Muscle of arm (tissue), 12 donors: Measurements from ENCODE around the gene CACNA1C. TPM values are rescaled to one million over a fixed set of nuclear protein-coding genes. Genes with fewer than 3 reads are reported as not detected.

Experiments
- DNase-seq: peaks from one replicate; pipeline ENCODE4 v3.0.0-alpha.2; 2013
- polyA plus RNA-seq, 12 donors: library from polyadenylated mRNA; unstranded; fragments of 120-200 nt; gene quantifications; one replicate each; pipeline ENCODE4 v1.2.1, GENCODE V29; 2013; ENCODE audit not compliant: insufficient read length in 12 of 12

The CACNA1C gene
- polyA plus RNA-seq, 12 donors = 2.3 to 6.7 (median 3.2) TPM; not detected in 1

- DNase-seq = no peak
These were observed 634.9 kb downstream of the CACNA1C start for GRCh38 chr12:2687726-2688125.

- no peak for DNase-seq
These were observed 635.7 kb downstream of the CACNA1C start for GRCh38 chr12:2688381-2688931.

- no peak for DNase-seq
These were observed 636.6 kb downstream of the CACNA1C start for GRCh38 chr12:2689393-2689792.

GRCh38 chr12:2689879-2690278 lies 637.1 kb downstream of the CACNA1C start:
- no peak for DNase-seq

- no peak for DNase-seq
These were observed 637.7 kb downstream of the CACNA1C start for GRCh38 chr12:2690348-2691005.

- no peak for DNase-seq
These were observed 638.2 kb downstream of the CACNA1C start for GRCh38 chr12:2691006-2691344.

GRCh38 chr12:2691345-2692071 lies 638.7 kb downstream of the CACNA1C start:
- DNase-seq = no peak

- no peak for DNase-seq
These were observed 639.3 kb downstream of the CACNA1C start for GRCh38 chr12:2692080-2692479.

- no peak for DNase-seq
These were observed 640.6 kb downstream of the CACNA1C start for GRCh38 chr12:2693244-2693860.

GRCh38 chr12:2693980-2694610 lies 641.3 kb downstream of the CACNA1C start:
- no peak for DNase-seq

GRCh38 chr12:2696136-2696535 lies 643.3 kb downstream of the CACNA1C start:
- DNase-seq = no peak

GRCh38 chr12:2697057-2697800 lies 644.4 kb downstream of the CACNA1C start:
- DNase-seq = no peak

GRCh38 chr12:2698566-2698965 lies 645.8 kb downstream of the CACNA1C start:
- no peak for DNase-seq

- no peak for DNase-seq
These were observed 657.9 kb downstream of the CACNA1C start for GRCh38 chr12:2710701-2711100.

- DNase-seq = no peak
These were observed 666.6 kb downstream of the CACNA1C start for GRCh38 chr12:2719392-2719791.

- no peak for DNase-seq
These were observed 670.0 kb downstream of the CACNA1C start for GRCh38 chr12:2722806-2723205.

- DNase-seq = no peak
These were observed 679.5 kb downstream of the CACNA1C start for GRCh38 chr12:2732290-2732689.

GRCh38 chr12:2733493-2734355 lies 680.9 kb downstream of the CACNA1C start:
- no peak for DNase-seq

- DNase-seq = no peak
These were observed 682.6 kb downstream of the CACNA1C start for GRCh38 chr12:2735432-2735831.

- DNase-seq = no peak
These were observed 685.0 kb downstream of the CACNA1C start for GRCh38 chr12:2737656-2738241.
